HTERT RPE-1 (cell line): Measurements from ENCODE around the gene ALX3.
"Not testable (repeated sequence)": the region's sequence is repeated elsewhere in the genome, so short reads cannot be mapped to it uniquely, and the experiment has no call there.

Source experiments
- in situ Hi-C: fragments of 300-500 bp; cut with MboI; formaldehyde crosslinking; loops from 4 replicates; pipeline ENCODE4 v1.14.3; 2020; ENCODE audit warnings: low sequenced_read_pairs

The ALX3 gene

GRCh38 chr1:110089561-110090275 lies 19.2 kb upstream of the ALX3 start:
- in situ Hi-C loops = no loop called here

GRCh38 chr1:110088739-110089316 lies 18.4 kb upstream of the ALX3 start:
- in situ Hi-C loops = no loop called here

DNA sequence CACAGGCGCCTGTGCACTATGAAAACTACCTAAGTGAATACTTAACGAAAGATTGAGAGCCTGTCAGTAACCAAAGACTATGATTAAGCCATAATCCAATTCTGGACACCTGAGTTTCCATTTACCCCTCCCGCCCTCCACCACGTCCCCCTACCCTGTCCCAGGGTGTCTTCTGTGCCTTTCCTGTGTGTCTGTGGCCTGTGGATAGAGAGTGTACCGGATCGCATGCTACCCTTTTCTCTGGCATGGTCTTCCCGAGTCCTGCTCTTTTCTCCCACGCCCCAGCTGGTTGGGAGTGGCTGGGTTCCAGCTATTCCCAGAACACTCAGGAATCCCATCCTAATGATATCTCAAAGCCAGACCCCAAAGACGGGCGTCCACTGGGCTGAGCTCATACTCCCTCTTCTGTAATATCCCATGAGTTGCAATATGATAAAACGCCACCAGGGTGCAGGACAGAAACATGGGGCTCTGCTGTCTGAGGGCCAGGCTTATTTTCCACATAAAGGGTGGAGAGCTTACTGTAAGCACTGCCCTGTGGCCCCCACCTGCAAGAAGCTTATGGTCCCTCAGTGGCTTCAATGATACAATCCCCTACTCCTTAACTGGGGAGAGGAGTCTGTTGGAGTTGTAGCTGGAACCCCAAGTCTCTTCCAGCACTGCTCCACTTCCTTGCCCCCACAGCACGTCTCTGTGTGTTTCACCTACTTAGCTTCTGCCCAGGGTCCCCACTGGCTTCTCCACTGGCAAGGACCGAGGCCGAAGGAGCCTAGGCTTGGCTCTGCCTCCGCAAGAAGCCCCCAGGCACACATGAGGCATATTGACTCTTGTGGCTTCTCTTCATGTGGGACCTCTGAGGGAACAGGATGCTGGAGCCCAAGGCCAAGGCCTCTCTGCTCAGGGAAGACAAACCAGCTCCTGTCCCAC lies 17.6 kb upstream of the ALX3 start:
- in situ Hi-C loops = no loop called here

DNA sequence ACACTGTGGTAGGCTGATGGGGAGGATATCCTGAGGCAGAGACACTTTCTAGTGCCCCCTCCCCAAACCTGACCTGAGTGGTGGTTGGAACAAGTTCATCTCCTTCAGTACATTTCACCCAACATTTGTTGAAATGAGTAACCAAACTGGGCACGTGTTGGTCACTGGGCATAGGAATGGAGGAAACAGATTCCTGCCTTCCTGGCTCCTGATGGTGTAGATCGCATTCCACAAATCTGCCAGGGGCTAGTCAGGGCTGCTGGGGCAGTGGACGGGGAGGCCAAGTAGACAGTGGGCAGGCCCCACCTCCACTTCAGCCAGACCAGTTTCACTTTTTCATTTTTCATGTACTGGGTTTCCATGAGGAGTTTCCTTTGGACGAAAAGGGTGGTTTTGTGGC lies 16.5 kb upstream of the ALX3 start:
- in situ Hi-C loops = no loop called here

DNA sequence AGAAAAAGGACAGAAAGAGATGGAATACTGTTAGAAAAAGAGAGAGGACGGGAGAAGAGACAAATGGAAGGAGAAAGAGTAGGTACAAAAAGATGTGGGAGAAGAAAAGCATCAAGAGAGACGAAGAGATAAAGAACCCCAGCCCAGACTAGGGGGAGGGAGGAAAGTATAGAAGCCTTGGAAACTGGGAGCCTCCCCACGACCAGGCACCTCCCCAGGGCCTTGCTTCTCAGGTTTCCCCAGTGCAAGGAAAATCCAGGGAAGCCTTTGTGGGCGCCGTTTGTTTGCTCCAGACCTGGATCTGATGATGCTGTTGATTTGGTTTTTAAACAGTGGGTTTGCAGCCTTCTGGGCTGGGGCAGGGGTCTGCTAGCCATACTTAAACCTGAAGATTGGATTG lies 15.2 kb upstream of the ALX3 start:
- in situ Hi-C loops = no loop called here

- in situ Hi-C loops = no loop called here
Observed at GRCh38 chr1:110084227-110085078, 14.0 kb upstream of the ALX3 start.

GRCh38 chr1:110083866-110084226 lies 13.4 kb upstream of the ALX3 start:
- in situ Hi-C loops = no loop called here

DNA sequence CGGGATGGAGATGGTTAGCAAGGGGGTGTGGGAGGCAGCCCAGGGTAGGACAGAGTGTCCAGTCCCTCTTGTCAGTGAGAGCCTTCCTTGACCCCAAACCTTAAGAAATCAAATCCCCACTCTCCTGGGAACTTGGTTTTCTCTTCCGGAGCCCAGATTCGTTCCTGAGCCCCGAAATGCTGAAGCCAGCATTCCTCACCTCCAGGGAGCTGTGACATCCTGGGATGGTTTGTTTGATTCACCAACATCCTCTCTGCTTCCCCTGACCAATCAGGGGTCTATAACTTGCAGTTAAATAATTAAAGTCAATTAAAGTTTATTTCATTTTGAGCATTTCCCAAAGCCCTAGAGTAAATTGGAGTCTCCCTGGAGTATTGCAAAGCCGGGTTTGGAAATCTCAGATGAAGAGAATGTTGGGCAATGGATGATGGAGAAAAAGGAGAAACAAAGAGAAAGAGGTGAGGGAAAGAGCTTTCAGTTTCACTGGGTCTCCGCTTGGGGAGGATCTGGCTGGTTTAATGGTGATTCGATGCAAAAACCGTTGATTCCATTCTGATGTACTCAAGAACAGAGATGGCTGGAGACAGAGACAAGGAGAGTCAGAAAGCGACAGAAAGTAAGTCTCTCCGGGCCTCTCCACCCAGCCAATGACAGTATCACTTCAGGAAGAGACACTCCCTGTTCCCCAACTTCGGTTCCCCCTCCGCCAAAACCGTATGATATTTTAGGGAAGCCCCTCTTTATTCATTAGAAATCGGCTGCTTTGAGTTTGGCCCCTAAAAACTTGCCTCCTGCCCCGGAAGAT lies 12.8 kb upstream of the ALX3 start:
- in situ Hi-C loops = no loop called here

DNA sequence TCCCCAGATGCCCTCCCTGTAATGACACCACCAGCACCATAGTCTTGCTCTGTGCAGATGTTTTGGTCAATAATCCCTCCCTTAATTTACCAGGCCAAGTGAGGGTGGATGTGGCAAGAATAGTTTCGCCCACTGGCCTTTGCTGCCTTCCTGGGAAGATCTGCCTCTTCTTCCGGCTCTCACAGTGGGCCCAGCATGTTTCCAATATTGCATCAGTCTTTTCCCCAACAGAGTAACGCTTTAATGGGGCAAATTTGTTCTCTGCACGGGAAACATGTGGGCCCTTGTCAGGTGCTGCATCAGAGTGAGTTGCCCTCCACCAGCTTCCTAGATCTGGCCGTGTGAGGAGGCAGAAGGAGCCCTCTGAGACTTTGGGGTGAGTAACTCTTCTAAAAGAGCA lies 12.0 kb upstream of the ALX3 start:
- in situ Hi-C loops = no loop called here

GRCh38 chr1:110081061-110081460 lies 10.6 kb upstream of the ALX3 start:
- in situ Hi-C loops = no loop called here

DNA sequence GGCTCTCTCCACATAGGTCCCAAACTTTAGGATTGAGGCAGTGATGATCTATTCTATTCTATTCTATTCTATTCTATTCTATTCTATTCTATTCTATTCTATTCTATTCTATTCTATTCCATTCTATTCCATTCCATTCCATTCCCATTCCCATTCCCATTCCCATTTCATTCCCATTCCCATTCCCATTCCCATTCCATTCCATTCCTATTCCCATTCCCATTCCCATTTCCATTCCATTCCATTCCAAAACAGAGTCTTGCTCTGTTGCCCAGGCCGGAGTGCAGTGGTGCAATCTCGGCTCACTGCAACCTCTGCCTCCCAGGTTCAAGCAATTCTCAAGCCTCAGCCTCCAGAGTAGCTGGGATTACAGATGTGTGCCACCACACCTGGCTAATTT lies 9.5 kb upstream of the ALX3 start:
- in situ Hi-C loops = not testable (repeated sequence)

- in situ Hi-C loops = no loop called here
Observed at GRCh38 chr1:110076789-110077500, 6.5 kb upstream of the ALX3 start.

GRCh38 chr1:110074166-110074565 lies 3.7 kb upstream of the ALX3 start:
- in situ Hi-C loops = no loop called here

- in situ Hi-C loops = no loop called here
Observed at GRCh38 chr1:110070282-110070669, 196 bp downstream of the ALX3 start.

- in situ Hi-C loops = no loop called here
Observed at GRCh38 chr1:110069404-110070281, 829 bp downstream of the ALX3 start.

DNA sequence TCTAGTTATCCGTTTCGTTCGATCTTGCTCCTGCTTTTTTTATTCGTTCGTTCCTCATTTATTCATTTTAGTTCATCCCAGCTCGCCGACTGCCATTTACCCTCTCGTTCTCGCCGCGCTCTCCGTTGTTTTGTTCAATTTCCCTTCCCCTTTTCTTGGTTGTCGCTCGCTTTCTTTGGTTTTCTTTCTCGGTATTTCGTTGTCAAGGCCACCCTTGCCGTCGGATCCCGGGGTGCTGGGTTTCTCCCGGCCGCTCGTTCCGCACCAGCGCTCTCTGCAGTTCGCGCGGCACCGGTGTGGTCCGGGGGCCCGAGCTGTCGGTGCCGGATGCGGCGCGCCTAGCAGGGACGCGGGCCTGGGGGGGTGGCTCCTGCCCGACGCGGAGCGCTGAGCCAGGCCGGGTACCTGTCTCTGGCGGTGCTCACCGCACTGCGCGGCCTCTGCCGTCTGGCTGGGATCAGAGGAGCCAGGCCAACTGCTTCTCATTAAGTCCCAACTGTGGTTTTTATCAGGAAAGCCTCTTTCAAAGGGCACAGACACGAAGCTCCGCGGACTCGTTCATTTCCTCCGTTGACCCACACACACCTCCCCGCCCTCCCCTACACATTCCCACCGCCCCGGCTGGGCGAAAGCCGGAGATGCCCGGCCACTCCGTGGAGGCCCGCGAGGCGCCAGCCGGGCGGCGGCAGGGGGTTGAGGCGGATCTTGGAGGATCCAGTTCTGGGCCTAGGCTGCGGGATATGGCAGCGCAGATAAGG lies 1.6 kb downstream of the ALX3 start:
- in situ Hi-C loops = no loop called here

- in situ Hi-C loops = no loop called here
Observed at GRCh38 chr1:110067893-110068645, 2.4 kb downstream of the ALX3 start.
